DOHH2 (cell line): ENCODE measurements around the gene C3orf52.

Experiments used
- H3F3A ChIP-seq: fragments of 200-600 bp; sonication (generic), shearing (Covaris generic); 2 replicates; pipeline ENCODE4 v1.6.0; 2016; ENCODE audit warnings: antibody characterized with exemption, mild to moderate bottlenecking; ENCODE audit not compliant: control insufficient read depth, insufficient read depth
- H3K27ac ChIP-seq: fragments of 200-600 bp; sonication (generic); 2 replicates; pipeline ENCODE4 v1.5.1; 2014; ENCODE audit warnings: low read depth, mild to moderate bottlenecking, low read length, moderate library complexity
- H3K27me3 ChIP-seq: fragments of 200-600 bp; sonication (generic); 2 replicates; pipeline ENCODE4 v1.6.1; 2014; ENCODE audit warnings: mild to moderate bottlenecking, low read length, mixed read lengths; ENCODE audit not compliant: control insufficient read depth
- H3K36me3 ChIP-seq: fragments of 200-600 bp; sonication (generic); 2 replicates; pipeline ENCODE4 v1.6.1; 2014; ENCODE audit warnings: mild to moderate bottlenecking, low read length, moderate library complexity, mixed read lengths; ENCODE audit not compliant: control insufficient read depth
- H3K4me1 ChIP-seq: fragments of 200-600 bp; sonication (generic); 2 replicates; pipeline ENCODE4 v1.6.1; 2014; ENCODE audit warnings: mild to moderate bottlenecking, low read length, mixed read lengths; ENCODE audit not compliant: control insufficient read depth
- H3K4me2 ChIP-seq: fragments of 200-600 bp; sonication (generic); 2 replicates; pipeline ENCODE4 v1.6.0; 2014; ENCODE audit warnings: mild to moderate bottlenecking, low read length, moderate library complexity
- H3K4me3 ChIP-seq: fragments of 200-600 bp; sonication (generic); 2 replicates; pipeline ENCODE4 v1.5.1; 2014; ENCODE audit warnings: mild to moderate bottlenecking, low read length, mixed read lengths
- H3K79me2 ChIP-seq: fragments of 200-600 bp; sonication (generic); 2 replicates; pipeline ENCODE4 v1.6.1; 2014; ENCODE audit warnings: mild to moderate bottlenecking, low read length, mixed read lengths; ENCODE audit not compliant: control insufficient read depth
- H3K9me2 ChIP-seq: fragments of 200-600 bp; sonication (generic); replicated peaks from 2 replicates; pipeline ENCODE4 v1.6.1; 2014; ENCODE audit warnings: mild to moderate bottlenecking, low read length, mixed read lengths; ENCODE audit not compliant: control insufficient read depth
- H3K9me3 ChIP-seq: fragments of 200-600 bp; sonication (generic); 2 replicates; pipeline ENCODE4 v1.6.1; 2014; ENCODE audit warnings: antibody characterized with exemption, low read length, mixed read lengths; ENCODE audit not compliant: control insufficient read depth, insufficient read depth
- H4K20me1 ChIP-seq: fragments of 200-600 bp; sonication (generic); 2 replicates; pipeline ENCODE4 v1.6.0; 2014; ENCODE audit warnings: low read depth, mild to moderate bottlenecking, antibody characterized with exemption, low read length, moderate library complexity; ENCODE audit not compliant: control insufficient read depth, insufficient read depth
- CTCF ChIP-seq: fragments of 200-600 bp; sonication (generic); IDR thresholded peaks from one replicate; pipeline ENCODE4 v1.5.1; 2014; ENCODE audit warnings: antibody characterized with exemption, mild to moderate bottlenecking, low read depth, low read length; ENCODE audit not compliant: poor library complexity, severe bottlenecking
- EZH2phosphoT487 ChIP-seq: fragments of 200-600 bp; sonication (generic); IDR thresholded peaks from 2 replicates; pipeline ENCODE4 v1.6.1; 2017; ENCODE audit warnings: borderline replicate concordance, mild to moderate bottlenecking, antibody characterized with exemption, low read length, moderate library complexity, mixed read lengths

C3orf52 gene

GRCh38 chr3:112117841-112118571 is 31.8 kb downstream of the C3orf52 start:
- Histone ChIP-seq H3F3A (peaks cover 89% of the 10 kb centered on the region), H4K20me1 (no peaks in the 10 kb centered on the region), H3K27me3 (no peaks in the 10 kb centered on the region), H3K79me2 (peaks cover 18% of the 10 kb centered on the region), H3K4me3 (peak overlapping the region; percentile 65), H3K9me3 (no peaks in the 10 kb centered on the region), H3K4me1 (peaks cover 100% of the 10 kb centered on the region), H3K36me3 (peaks cover 65% of the 10 kb centered on the region), H3K27ac (peak overlapping the region; percentile 99), H3K4me2 (peak overlapping the region; percentile 82), H3K9me2 (no peaks in the 10 kb centered on the region)
- TF ChIP-seq EZH2phosphoT487 (no peak), CTCF (peak; percentile 37)

DNA sequence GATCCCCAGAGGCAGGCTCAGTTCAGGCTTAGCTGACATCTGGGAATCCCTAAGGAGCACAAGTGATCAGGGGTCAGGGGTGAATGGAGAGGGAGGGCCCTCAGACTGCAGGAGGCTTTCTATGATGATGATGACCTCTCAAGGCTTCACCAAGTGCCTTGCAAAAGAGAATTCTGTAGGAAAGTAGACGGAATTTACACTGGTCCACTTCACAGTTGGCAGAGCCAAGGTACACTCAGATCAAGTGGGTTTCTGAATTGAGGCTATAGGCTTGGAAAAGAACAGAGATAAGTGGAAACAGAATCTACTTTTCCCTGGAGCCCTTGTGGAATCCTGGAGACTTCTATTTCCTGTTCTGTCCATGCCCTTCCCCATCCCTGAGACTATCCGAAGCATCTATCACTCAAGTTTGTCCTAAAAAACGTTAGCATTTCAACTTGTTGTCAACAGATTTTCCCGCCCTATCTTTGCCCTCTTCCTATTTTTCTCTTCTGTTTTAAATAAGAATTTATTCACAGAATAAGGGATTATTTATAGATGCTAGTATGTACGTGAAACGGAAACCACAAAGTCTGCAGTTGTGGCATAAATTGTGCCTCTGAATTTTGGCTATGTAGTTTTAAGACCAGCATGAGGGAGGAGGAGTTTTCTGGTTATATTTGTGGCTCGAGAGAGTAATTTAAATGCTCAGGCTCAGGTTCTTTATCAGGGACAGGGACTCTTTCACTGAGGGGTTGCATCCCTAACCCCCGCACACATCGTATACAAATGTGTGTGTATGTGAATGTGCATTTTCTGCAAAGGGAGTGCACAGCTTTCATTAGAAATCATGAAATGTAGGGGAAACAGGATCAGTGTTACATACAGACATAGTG is 34.0 kb downstream of the C3orf52 start:
- Histone ChIP-seq H3K9me3 (no peaks in the 10 kb centered on the region), H3K4me3 (peak overlapping the region; percentile 65)

More for the DNA sequence above, 34.0 kb downstream of the C3orf52 start:
- TF ChIP-seq CTCF (no peak), EZH2phosphoT487 (no peak)
- peaks cover 73% of the 10 kb centered on the region for H3K36me3 ChIP-seq
- peaks cover 30% of the 10 kb centered on the region for H3K79me2 ChIP-seq
- peak overlapping the region; percentile 82 for H3K4me2 ChIP-seq
- no peaks in the 10 kb centered on the region for H3K9me2 ChIP-seq
- H3K27ac ChIP-seq = peak overlapping the region; percentile 99
- peaks cover 91% of the 10 kb centered on the region for H3F3A ChIP-seq
- peaks cover 100% of the 10 kb centered on the region for H3K4me1 ChIP-seq
- no peaks in the 10 kb centered on the region for H4K20me1 ChIP-seq
- H3K27me3 ChIP-seq = no peaks in the 10 kb centered on the region
